GM21619 (cell line): ENCODE results near the gene LRCH1.
"Not testable (repeated sequence)": the region's sequence is repeated elsewhere in the genome, so short reads cannot be mapped to it uniquely, and the experiment has no call there.

ENCODE experiments used
- ATAC-seq: cut with Tn5 transposase; IDR thresholded peaks from one replicate; pipeline ENCODE4 v1.9.1; 2021; ENCODE audit not compliant: unreplicated experiment

Gene LRCH1

GRCh38 chr13:46747031-46747820 is 194.3 kb downstream of the LRCH1 start:
- no peak for ATAC-seq

GRCh38 chr13:46748300-46748699 is 195.3 kb downstream of the LRCH1 start:
- ATAC-seq, result no peak

GRCh38 chr13:46749951-46750350 is 197.0 kb downstream of the LRCH1 start:
- no peak for ATAC-seq

GRCh38 chr13:46751811-46752635 is 199.1 kb downstream of the LRCH1 start:
- ATAC-seq, result peak; percentile 82

- ATAC-seq, result no peak
Measured at GRCh38 chr13:46753137-46753536, 200.2 kb downstream of the LRCH1 start.

GRCh38 chr13:46753917-46754316 is 200.9 kb downstream of the LRCH1 start:
- no peak for ATAC-seq

GRCh38 chr13:46754812-46755211 is 201.8 kb downstream of the LRCH1 start:
- ATAC-seq, result no peak

GRCh38 chr13:46755508-46755907 is 202.5 kb downstream of the LRCH1 start:
- not testable (repeated sequence) for ATAC-seq

GRCh38 chr13:46756977-46757376 is 204.0 kb downstream of the LRCH1 start:
- ATAC-seq, result no peak

- ATAC-seq, result no peak
Measured at GRCh38 chr13:46757640-46758039, 204.7 kb downstream of the LRCH1 start.

GRCh38 chr13:46759846-46760245 is 206.9 kb downstream of the LRCH1 start:
- ATAC-seq, result no peak

GRCh38 chr13:46761174-46761573 is 208.2 kb downstream of the LRCH1 start:
- ATAC-seq, result no peak

GRCh38 chr13:46761866-46762265 is 208.9 kb downstream of the LRCH1 start:
- ATAC-seq, result no peak

- not testable (repeated sequence) for ATAC-seq
Measured at GRCh38 chr13:46769925-46770324, 217.0 kb downstream of the LRCH1 start.

- no peak for ATAC-seq
Measured at GRCh38 chr13:46771693-46772092, 218.7 kb downstream of the LRCH1 start.

- no peak for ATAC-seq
Measured at GRCh38 chr13:46773541-46773940, 220.6 kb downstream of the LRCH1 start.

- ATAC-seq, result no peak
Measured at GRCh38 chr13:46775385-46776107, 222.6 kb downstream of the LRCH1 start.

GRCh38 chr13:46778095-46778494 is 225.1 kb downstream of the LRCH1 start:
- ATAC-seq, result no peak

GRCh38 chr13:46778890-46779289 is 225.9 kb downstream of the LRCH1 start:
- no peak for ATAC-seq

GRCh38 chr13:46782066-46782465 is 229.1 kb downstream of the LRCH1 start:
- ATAC-seq, result no peak

- no peak for ATAC-seq
Measured at GRCh38 chr13:46782691-46783090, 229.7 kb downstream of the LRCH1 start.
